GM19035 (cell line): ENCODE results near the gene S100A13.

Experiments
- ATAC-seq: cut with Tn5 transposase; IDR thresholded peaks from one replicate; pipeline ENCODE4 v1.9.1; 2021; ENCODE audit not compliant: unreplicated experiment

S100A13 gene

DNA sequence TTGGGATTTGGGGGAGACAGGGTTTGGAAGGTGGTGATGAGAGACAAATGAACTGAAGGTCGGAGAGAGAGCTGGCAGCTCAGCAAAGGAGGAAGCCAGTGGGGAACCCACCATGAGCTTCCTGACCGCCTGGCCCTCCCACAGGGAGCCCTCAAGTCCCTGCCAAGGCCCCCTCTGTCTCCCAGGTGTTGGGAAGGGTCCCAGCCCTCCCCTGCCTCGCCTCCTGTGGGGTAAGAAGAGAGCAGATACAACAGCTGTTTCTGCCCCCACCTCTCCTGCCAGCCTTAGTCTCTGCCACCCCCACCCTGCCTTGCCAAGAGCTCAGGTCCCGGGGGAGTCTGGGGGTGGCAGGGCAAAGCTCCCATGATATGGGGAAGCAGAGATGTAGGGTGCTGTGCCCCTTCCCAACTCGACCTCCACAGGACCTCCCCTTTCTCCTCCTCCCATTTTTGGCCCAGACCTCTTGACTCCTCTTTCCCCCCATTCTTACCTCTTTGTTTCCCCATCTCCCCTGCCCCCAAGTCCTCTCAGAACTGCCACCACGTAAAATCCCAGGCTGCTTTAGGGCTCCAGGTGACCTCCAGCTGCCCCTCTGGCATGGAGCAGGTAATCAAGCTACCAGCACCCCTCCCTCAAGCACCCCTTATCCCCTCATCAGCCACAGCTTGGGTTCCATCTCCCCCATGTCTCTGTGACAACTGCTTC lies 1.5 kb upstream of the S100A13 start:
- no peak for ATAC-seq

DNA sequence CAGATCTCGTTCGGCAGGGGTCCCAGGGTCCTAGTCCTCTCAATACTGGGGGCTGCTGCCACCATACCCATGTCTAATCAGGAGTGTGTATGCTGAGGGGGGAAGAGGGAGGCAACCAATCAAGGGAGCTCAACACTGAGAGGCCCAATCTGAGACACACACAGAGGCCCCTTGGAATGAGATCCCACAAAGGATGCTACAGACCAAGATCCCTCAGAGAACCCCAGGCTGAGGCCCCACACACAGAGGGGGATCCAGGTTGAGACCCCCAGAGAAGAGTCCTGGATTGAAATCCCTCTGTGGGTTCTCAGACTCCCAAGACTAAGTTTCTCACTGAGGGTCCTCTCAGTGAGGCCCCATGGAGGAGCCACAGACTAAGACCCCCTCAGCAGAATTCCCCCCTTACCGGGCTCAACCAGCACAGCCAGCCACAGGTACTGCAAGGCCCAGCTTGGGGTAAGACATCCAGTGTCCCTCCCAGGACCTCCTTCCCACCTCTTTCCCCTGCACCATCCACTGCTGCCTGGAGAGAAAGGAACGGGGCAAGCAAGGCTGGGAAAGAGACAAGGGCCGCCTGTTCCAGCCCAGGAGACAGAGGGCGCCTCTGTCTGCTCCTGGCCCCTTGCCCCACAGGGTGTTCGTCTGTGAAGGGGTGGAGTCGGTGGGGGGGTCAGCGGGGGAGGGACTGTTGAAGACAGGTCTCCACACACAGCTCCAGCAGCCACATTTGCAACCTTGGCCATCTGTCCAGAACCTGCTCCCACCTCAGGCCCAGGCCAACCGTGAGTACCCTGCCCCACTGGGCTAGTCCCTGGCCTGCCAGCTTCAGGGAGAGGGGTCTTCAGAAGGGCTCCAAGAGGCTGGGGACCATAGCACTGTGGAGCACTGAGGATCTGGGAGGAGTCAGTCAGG lies 666 bp upstream of the S100A13 start, which contains the start of gene S100A1:
Gene S100A1 (plus strand): TSS at position 720 of the 912 bp plus-strand sequence. CDS start 2,088 bp downstream, outside the sequence.
- no peak for ATAC-seq

DNA sequence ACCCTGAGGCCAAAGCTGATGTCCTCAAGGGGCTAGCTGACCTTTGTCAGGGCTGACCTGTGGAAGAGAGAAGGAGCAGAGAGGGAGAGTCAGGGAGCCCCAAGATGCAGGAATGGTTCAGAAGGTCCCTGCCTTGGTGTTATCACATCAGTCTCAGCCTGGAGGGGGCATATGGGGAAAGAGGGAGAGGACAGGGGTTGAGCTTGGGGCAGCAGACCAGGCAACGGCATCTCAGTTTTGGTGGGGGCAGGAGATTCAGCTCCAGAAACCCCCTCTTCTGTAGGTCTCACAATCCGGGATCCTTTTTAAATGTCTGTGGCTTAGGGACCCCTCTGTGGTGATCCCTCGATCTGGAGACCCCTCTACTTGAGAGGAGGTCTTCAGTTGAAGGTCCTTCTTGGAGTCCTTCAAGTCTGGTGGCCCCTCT lies 815 bp downstream of the S100A13 start:
- no peak for ATAC-seq

DNA sequence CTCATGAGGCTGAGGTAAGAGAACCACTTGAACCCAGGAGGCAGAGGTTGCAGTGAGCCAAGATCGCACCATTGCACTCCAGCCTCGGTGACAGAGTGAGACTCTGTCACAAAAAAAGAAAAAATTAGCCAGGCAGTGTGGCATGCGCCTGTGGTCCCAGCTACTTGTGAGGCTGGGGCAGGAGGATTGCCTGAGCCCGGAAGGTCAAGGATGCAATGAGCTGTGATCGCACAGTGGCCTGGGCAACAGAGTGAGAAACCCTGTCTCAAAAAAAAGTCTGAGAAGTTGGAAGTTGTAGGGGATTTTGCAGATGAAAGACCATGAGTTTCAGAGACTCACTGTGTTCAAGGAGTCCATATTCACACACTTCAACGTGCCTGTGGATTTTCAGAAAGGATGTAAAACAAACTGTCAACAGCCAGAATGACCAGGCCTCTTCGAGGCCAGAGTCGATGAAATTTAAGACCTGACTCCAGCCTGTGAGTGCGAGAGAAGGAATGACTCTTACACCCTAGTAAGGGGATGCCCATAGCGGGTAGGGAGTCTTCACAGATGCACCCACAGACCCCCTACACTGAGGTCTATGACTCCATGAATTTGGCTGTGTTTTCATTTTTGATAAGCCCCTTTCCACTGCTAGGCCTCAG lies 2.2 kb downstream of the S100A13 start:
- no peak for ATAC-seq

DNA sequence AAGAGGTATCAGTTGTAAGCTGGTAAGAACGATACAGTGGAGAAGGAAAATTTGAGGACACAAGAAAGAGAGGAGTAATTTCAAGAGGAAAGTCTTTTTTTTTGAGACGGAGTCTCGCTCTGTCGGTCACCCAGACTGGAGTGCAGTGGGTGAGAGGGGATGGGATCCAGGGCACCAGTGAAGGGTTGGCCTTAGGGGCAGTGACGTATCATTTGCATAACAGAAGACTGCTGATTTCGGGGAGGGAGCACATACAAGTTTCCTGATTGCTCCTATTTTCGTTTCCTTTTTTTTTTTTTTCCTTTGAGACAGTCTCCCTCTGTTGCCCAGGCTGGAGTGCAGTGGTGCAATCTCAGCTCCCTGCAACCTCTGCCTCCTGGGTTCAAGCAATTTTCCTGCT lies 4.2 kb downstream of the S100A13 start:
- no peak for ATAC-seq

- no peak for ATAC-seq
Measured at GRCh38 chr1:153619171-153619570, 8.1 kb downstream of the S100A13 start.

DNA sequence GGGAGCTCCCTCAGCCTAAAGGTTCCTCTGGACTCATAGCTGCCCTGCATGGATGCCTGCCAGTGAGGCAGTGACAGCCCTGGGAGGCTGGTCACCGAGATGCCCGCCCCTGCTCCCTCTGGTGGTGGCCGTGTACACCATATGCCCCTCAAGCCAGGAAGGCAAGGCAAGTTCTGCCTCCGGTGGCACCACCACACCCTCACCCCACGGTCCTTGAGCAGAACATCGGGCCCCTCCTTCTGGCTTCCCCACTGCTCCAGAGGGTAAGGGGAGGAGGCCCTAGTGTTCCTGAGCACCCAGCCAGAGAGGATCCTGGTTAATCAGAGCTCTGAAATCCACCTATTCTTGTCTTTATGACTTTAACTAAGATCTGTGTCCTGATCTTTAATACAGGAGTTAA lies 9.6 kb downstream of the S100A13 start:
- ATAC-seq, result peak; percentile 73

- ATAC-seq, result no peak
Measured at GRCh38 chr1:153616917-153617311, 10.4 kb downstream of the S100A13 start.

DNA sequence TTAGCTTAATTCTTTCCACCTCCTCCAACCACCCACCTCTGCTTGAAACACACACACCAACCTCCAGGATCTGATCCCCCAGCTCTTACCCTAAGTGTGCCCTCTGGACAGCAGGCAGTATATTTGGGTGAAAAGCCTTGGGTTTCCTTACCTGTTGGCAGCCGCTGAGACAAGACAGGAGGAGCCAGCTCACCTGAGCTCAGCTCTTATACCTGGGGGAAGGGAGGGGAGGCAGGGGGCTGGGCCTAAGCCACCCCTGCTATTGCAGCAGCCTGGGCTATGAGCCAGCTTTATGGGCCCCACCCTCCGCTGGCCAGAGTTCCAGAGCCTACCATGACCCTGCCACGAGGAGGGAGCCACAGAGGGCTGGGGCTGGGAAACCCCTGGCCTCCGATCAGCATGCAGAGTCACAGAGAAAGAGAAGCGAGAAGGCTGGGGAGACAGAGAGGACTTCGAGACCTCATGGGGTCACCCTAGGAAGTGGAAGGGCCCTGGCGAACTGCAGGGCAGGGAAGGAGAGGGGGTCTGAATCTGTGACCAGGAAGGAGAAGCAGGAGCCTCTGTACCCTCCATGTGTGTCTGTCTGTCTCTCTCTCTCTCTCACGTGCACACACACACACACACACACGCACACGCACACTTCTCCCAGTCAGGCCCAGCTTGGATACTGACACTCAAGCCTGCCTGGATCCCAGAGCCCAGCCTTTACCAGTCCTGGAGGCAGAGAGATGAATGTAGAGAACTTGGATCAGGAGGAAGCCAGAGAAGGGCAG lies 11.0 kb downstream of the S100A13 start, which contains the start of gene S100A14:
Gene S100A14 (minus strand): TSS at position 182 of the 773 bp plus-strand sequence. CDS start 467 bp downstream, outside the sequence.
- no peak for ATAC-seq

DNA sequence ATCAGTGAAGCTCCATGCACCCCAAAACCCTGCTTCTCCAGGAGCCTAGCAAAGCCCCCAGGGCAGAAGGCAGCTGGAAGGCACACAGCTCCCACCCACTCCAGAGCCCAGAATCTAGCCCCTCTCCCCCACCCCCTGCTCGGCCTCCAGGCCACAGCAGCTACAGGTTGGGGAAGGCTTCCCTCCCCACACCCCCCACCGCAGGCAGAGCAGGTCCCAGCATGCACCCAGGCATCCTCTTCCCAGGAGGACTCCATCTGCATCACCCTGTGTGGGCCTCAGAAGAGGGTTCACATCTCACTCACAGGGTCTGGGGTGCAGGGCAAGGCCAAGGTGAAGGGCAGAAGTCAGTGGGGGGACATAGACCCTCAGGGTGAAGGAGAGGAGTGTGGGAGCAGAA lies 11.9 kb downstream of the S100A13 start:
- ATAC-seq, result no peak

GRCh38 chr1:153614906-153615305 lies 12.4 kb downstream of the S100A13 start:
- ATAC-seq, result no peak

GRCh38 chr1:153614189-153614900 lies 13.0 kb downstream of the S100A13 start:
- no peak for ATAC-seq

- ATAC-seq, result no peak
Measured at GRCh38 chr1:153613406-153613805, 13.9 kb downstream of the S100A13 start.

DNA sequence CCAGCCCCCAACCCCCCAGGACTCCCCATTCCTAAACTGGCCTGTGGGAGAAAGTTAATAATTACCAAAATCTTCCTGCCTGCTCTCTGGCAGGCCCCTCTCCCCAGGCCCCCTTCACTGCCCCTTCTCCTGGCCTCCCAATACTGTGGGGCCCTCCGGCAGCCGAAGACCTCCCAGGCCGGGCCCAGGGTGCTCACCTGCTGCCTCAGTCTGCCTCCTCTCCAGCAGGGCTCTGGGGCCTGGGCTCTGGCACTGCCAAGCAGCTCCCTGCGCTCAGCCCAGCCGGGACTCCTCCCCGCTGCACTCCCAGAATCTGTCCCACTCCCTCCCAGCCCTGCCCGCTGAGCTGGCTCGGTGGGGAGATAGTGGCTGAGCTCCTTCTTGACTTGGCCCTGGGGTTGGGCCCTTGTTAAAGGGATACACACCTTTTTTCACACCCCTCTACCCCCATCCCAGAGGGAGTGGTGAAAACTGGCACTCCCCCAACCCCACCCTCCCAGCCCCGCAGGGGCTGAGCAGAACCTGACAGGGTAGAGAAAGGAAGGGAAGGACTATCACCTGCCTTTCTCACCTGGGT lies 14.5 kb downstream of the S100A13 start, which contains the start of gene S100A16:
Gene S100A16 (minus strand): TSS at position 383 of the 577 bp plus-strand sequence. CDS start 4,986 bp downstream, outside the sequence.
- ATAC-seq, result no peak

DNA sequence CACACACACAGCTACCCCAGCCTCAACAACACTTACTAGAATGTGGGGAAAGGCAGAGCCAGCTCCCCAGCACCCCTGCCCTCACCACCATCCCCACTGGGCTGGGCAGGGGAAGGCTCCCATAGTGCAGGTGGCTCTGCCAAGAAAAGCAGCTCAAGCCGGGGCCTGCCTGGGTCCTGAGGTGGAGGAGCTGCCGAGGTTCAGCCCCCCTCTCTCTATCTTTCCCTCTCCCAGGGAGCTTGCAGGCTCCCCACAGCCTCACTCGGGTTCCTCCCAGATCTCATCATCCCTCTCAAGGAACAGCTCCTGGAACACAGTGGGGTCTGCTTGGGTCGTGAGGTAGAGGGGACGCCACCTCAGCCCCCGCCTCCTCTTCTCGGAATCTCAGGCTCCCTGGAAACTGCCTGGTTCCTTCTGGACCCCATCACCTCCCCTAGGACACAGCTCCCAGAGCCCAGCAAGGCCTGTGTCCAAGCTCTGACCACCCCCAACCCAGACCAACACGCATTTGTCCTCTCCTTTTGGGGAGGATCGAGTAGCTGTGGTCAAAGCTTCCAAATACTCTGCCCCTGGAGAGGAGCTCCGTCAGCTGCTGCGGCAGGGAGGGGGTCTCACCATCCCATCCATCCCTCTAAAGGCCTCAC lies 15.1 kb downstream of the S100A13 start:
- no peak for ATAC-seq

GRCh38 chr1:153611356-153611755 lies 15.9 kb downstream of the S100A13 start:
- no peak for ATAC-seq

GRCh38 chr1:153610811-153611301 lies 16.4 kb downstream of the S100A13 start:
- no peak for ATAC-seq

GRCh38 chr1:153610334-153610733 lies 17.0 kb downstream of the S100A13 start:
- ATAC-seq, result no peak

- ATAC-seq, result no peak
Measured at GRCh38 chr1:153609585-153609907, 17.8 kb downstream of the S100A13 start.
